ENCODE results near the gene RPP38.

The RPP38 gene, protein sequence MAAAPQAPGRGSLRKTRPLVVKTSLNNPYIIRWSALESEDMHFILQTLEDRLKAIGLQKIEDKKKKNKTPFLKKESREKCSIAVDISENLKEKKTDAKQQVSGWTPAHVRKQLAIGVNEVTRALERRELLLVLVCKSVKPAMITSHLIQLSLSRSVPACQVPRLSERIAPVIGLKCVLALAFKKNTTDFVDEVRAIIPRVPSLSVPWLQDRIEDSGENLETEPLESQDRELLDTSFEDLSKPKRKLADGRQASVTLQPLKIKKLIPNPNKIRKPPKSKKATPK

GRCh38 chr10:15097011-15097812 lies at the start of gene RPP38:
Gene RPP38 (plus strand): TSS chr10:15097355. CDS start chr10:15103315, 5,960 bp downstream.
- peak; percentile 94 to 95 for ATAC-seq

DNA sequence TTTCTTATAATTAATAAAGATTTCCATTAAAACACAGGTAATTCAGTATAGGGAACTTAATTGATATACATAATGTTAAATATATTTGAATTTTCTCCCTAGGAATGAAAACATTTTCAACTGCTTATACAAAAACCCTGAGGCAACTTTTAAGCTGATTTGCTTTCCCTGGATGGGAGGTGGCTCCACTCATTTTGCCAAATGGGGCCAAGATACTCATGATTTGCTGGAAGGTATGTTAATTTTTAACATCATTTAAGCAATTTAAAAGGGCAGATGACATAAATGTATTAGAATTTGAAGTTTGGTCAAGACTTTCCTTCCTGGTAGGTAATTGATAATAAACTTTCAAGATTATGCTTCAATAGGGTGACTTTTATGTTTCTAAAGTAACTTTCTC lies 47.6 kb upstream of the RPP38 start:
- ATAC-seq = no peak

DNA sequence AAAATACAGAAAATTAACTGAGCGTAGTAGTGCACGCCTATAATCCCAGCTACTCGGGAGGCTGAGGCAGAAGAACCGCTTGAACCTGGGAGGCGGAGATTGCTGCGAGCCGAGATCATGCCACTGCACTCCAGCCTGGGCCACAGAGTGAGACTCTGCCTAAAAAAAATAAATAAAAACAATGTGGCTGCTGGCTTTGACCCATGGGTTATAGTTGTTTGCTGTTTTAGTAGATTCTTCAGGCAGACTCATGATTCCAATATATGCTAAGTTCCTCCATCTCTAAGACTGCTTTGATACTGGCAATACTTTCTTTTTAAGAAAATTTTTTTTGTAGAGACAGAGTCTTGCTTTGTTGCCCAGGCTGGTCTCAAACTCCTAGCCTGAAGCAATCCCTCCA lies 45.0 kb upstream of the RPP38 start:
- no peak for ATAC-seq

DNA sequence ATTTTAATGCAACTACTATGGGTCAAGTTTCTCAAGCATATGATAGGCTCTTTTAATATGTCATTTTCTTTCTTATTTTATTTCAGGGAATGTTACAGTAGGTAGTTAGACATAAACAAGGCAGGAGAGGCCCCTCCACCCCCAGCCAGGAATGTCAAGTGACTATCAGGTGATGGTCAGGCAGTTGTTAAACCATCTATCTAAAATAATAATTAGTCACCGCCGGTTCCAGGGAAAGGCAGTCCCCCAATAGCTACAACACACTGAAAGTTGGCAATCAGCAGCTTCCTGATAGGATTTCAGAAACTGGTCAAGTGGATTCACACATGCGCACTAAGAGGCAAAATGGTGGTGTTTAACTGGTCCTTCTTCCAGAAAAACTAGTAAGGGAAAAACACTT lies 44.1 kb upstream of the RPP38 start:
- no peak for ATAC-seq

DNA sequence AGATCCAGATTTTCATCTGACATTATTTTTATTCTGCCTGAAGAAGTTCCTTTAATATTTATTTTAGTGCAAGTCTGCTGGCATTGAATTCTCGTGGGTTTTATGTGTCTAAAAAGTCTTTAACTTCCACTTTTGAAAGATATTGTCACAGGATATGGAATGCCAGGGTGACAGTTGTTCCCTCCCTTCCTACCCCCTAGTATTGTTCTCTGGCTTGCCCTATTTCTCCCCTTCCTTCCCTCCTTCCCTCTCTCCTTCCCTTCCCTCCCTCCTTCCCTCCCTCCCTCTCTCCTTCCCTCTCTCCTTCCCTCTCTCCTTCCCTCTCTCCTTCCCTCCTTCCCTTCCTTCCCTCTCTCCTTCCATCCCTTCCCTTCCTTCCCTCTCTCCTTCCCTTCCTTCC lies 38.5 kb upstream of the RPP38 start:
- ATAC-seq = no peak

DNA sequence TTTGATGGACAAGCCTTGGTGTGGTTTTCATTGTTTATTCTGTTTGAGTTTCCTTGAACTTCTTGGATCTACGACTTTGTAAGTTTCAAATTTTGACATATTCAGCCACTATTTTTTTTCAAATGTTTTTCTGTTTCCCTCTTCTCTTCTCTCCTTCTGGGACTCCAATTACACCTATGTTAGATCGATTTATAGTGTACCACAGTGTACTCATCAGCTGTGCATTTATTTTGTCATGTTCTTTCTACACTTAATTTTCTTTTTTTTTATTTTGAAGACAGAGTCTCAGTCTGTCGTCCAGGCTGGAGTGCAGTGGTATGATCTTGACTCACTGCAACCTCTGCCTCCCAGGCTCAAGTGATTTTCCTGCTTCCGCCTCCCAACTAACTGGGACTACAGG lies 37.2 kb upstream of the RPP38 start:
- no peak for ATAC-seq

- ATAC-seq = no peak
Observed at GRCh38 chr10:15060638-15061037, 36.5 kb upstream of the RPP38 start.

GRCh38 chr10:15067154-15067553 lies 30.0 kb upstream of the RPP38 start:
- ATAC-seq = no peak

- no peak for ATAC-seq
Observed at GRCh38 chr10:15068802-15069201, 28.4 kb upstream of the RPP38 start.

- ATAC-seq = no peak
Observed at GRCh38 chr10:15069230-15069629, 27.9 kb upstream of the RPP38 start.

DNA sequence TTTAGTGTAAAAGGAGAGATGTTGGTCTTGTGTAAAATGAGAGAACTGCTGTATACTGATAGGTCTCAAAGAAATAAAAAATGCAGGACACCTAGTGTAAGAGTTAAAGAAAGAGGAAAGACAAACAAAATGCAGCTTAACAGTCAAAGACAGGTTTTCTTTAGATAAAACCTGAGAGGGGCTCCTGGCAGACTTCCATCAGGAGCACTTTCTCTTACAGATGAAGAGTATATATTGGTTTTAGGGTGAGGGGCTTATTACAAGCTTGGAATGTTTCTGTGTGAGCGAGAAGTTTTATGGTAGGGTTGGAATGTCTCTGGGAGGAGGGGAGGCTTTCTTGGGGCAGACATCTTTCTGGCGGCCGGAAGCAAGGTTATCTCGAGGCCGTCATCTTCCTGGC lies 24.8 kb upstream of the RPP38 start:
- ATAC-seq = no peak

GRCh38 chr10:15075421-15075820 lies 21.7 kb upstream of the RPP38 start:
- no peak for ATAC-seq

DNA sequence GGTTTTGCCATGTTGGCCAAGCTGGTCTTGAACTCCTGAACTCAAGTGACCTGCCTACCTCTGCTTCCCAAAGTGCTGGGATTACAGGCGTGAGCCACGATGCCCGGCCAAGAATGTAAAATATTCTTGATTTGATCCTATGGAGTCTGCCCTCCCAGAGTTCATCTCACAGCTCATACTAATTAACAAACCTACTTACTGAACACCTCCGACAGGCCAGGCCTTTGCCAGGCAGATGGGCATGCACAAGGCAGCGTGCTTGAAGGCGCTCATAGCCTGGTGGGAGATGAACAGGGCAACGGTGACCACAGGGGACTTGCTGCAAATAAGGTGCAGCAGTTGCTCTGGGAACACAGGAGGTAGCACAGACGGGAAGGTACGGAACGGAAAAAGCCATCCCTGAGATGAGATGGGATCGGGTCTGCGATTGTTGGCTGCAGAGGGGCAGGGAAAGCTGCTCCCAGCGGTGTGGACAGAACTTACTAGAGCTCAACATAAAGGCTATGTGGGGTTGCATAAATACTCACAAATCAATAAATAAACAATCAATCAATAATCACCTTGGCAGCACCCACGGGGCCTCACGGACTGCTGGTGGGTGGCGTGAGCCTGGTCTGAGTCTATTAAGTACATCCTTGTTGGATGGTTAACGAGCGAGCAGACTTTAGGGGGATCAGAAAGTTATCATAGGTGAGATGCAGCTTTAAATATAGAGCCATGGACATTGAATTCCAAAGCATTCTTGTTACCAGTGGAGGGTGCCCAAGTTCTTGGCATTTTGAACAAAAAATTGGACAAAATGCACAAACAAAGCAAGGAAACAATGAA lies 13.3 kb upstream of the RPP38 start:
- no peak for ATAC-seq

DNA sequence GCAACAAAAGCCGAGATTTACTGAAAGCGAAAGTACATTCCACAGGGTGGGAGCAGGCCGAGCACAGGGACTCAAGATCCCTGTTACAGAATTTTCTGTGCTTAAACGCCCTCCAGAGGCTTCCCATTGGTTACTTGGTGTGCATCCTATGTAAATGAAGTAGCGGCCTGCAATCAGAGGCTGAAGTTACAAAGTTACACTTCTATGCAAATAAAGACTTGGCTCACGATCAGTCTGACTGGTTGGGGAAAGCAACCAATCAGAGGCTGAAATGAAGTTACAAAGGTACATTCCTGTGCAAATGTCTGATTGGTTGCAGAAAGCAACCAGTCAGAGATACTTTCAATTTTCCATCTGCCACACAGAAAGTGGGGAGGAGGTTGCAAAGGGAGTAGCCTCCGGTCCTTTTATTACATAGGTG lies 12.6 kb upstream of the RPP38 start:
- ATAC-seq = no peak

DNA sequence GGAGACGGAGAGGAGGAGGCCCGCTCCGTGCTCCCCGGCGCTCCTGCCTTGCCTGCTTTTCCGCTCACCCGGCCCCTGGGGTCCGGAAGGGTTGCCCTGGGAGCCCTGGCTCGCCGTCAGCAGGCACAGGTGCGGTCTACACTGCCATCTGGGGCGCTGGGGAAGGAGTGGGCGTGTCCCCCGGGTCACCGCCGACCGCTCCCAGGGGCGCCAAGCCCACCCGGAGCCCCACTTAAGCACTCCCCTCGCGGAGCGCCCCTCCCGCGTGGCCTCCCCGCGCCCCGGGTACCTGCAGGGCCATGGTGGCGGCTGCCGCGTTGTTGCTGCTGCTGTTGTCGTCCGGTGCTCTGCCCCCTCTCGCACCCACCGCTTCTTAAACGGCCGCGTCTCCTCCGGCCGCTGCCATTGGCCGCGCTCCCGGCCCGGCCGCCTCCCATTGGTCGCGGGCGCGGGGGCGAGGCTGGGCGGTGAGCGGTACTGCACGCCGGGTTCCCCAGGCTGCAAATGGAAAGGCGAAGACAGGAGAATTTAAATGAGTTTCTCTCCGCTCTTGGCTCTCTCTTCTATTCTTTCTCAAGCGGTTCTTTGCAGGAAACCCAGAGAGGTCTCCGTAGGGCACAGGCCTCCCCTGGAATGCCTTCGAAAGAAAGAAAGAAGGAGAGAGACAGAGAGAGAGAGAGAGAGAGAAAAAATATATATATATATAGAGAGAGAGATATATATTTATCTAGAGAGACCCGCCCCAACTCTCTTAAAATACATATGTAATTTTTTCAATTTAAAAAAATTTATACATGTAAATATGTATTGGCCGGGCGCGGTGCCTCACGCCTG lies 8.5 kb upstream of the RPP38 start, which contains the start of gene ACBD7:
TSS of gene ACBD7 (minus strand) at position 349 of the 834 bp plus-strand sequence. CDS start at position 301, 48 bp downstream.
- ATAC-seq = peak; percentile 99 to 100

DNA sequence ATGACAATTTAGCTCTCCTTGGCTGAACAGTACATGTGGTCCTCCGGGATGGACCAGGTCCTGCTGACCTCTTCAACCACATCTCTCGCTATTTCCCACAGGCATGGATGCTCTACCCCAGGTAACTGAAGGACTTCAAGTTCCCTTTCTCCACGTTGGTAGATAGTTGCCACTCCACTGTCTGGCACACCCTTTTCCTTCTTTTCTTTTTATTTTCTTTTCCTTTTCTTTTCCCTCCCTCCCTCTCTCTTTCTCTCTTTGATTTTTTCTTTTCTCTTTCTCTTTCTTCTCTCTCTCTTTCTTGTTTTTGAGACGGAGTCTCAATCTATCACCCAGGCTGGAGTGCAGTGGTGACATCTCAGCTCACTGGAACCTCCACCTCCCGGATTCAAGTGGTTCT lies 5.7 kb upstream of the RPP38 start:
- ATAC-seq = no peak

DNA sequence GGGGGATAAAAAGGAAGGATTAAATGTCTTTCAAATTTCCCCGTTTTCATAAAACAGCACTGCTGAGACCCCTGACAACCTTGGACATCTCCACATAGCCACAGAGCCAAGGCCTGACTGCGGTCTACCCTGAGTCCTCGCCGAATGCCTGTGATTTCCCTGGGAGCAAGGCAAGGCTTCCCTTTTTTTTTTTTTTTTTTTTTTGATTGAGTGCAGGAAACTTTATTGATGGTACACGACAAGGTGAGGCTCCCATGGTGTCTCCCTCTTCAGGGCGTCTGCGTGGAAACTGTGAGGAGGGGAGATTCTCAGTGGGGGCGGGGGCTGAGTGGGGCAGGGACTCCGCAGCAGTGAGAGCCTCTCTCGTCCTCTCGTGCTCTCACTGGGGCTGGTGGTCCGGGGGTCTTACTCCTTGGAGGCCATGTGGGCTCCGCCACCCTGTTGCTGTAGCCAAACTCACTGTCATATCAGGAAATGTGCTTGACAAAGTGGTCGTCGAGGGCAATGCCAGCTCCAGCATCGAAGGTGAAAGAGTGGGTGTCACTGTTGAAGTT lies 4.2 kb upstream of the RPP38 start:
- ATAC-seq = no peak

- ATAC-seq = peak; percentile 8 to 15
Observed at GRCh38 chr10:15096661-15097010, 519 bp upstream of the RPP38 start.

DNA sequence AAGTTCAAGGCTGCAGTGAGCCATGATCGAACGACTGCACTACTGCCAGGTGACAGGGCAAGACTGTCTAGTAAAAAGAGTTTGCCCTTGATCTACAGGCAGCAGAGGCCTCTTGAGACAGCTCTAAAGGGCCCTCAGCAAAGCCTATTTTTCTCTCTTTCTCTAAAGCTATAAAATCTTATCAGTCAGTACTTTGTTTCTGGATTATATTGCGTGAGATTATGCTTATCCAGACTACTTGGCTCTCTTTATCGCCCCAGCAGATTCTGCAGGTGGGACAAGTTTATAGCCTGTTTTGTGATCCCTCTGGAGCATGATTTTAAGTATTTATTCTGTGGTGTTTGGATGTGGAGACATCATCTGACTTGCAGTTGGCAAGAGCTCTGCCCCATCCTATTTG lies 2.7 kb downstream of the RPP38 start:
- ATAC-seq = no peak

- ATAC-seq = no peak
Observed at GRCh38 chr10:15103513-15103912, 6.4 kb downstream of the RPP38 start.

DNA sequence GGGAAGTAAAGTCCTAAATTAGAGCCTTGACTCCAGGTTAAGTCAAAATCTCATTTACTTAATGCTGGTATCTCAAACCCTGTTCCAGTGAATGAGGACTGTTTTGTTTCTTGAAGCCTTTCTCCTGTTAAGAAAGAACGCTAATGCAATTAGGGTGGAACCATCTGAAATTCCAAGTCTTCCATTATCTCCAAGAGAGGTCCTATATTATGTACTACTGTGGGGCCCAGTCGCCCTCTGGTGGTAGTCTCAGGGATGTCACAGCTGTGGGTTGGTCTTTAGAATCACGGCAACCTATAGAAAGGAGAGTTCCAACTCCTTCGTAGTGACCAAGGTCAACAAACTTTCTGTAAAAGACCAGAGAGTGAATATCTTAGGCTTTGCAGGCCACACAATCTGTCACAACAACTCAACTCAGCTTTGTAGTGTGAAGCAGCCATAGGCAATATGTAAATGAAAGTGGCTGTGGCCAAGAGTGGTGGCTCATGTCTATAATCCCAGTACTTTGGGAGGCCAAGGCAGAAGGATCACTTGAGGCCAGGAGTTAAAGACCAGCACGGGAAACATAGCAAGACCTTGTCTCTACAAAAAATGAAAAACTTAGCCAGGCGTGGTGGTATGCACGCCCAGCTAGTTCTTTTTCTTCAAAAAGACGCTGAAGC lies 9.3 kb downstream of the RPP38 start:
- peak; percentile 87 to 90 for ATAC-seq

GRCh38 chr10:15112657-15113056 lies 15.5 kb downstream of the RPP38 start:
- ATAC-seq = no peak
